Tibial nerve (tissue), 4 donors: Measurements from ENCODE around the gene FABP3. TPM values are rescaled to one million over a fixed set of nuclear protein-coding genes. Genes with fewer than 3 reads are reported as not detected.

ENCODE experiments used
- DNase-seq, 2 donors: peaks; one replicate each; pipeline ENCODE4 v3.0.0-alpha.2; 2019; ENCODE audit warnings: low spot score in 2 of 2
- H3K27ac ChIP-seq, 4 donors: fragments of 200-600 bp; sonication (generic) in 3 of 4; one replicate each; pipeline ENCODE4 v1.5.1; 2017 to 2019; ENCODE audit warnings: mild to moderate bottlenecking in 1 of 4
- H3K27me3 ChIP-seq, 2 donors: fragments of 200-600 bp; sonication (generic) in 1 of 2; one replicate each; pipeline versions ENCODE4 v1.5.1 to v1.6.0; 2017 to 2019
- H3K36me3 ChIP-seq, 3 donors: fragments of 200-600 bp; sonication (generic); one replicate each; pipeline ENCODE4 v1.5.1; 2018 to 2019
- H3K4me1 ChIP-seq, 4 donors: fragments of 200-600 bp; sonication (generic) in 3 of 4; one replicate each; pipeline ENCODE4 v1.5.1; 2017 to 2019
- H3K4me3 ChIP-seq, 4 donors: fragments of 200-600 bp; sonication (generic) in 3 of 4; one replicate each; pipeline ENCODE4 v1.5.1; 2017 to 2019; ENCODE audit warnings: mild to moderate bottlenecking in 1 of 4, moderate library complexity in 1 of 4
- H3K9me3 ChIP-seq, 4 donors: fragments of 200-600 bp; sonication (generic) in 3 of 4; one replicate each; pipeline ENCODE4 v1.5.1; 2017 to 2019
- EP300 ChIP-seq, 2 donors: sonication (generic); formaldehyde crosslinking; IDR thresholded peaks; one replicate each; pipeline ENCODE4 v1.6.1; 2017; ENCODE audit warnings: antibody characterized with exemption in 2 of 2, mild to moderate bottlenecking in 1 of 2
- POLR2A ChIP-seq, 2 donors: fragments of 450-650 bp; IDR thresholded peaks; one replicate each; pipeline ENCODE4 v1.6.1; 2017; ENCODE audit warnings: antibody characterized with exemption in 2 of 2, mild to moderate bottlenecking in 2 of 2, moderate library complexity in 2 of 2
- WGBS, 2 donors: methylation state at CpG; one replicate each; pipeline ENCODE4 v1.1.5; 2018; 5-methylcytosine and 5-hydroxymethylcytosine counted together
- total RNA-seq, 4 donors: library from RNA; depleted of rRNA; stranded (reverse); fragments of >200 nt; gene quantifications; one replicate each; pipeline ENCODE4 v1.1.0, GENCODE V29; 2016
- TF ChIP-seq, protein P1 (sequence below), 5 experiments: fragments of 200-600 bp in 3 of 5; fragments of 450-650 bp in 2 of 5; sonication (generic) in 3 of 5; IDR thresholded peaks; one replicate each; pipeline ENCODE4 v1.5.1; 2016 to 2019; ENCODE audit warnings: antibody characterized with exemption in 5 of 5, mild to moderate bottlenecking in 3 of 5, moderate library complexity in 2 of 5

Gene FABP3
- total RNA-seq, 4 donors from 2014 or later = 0.98 to 8.1 (median 3.4) TPM

DNA sequence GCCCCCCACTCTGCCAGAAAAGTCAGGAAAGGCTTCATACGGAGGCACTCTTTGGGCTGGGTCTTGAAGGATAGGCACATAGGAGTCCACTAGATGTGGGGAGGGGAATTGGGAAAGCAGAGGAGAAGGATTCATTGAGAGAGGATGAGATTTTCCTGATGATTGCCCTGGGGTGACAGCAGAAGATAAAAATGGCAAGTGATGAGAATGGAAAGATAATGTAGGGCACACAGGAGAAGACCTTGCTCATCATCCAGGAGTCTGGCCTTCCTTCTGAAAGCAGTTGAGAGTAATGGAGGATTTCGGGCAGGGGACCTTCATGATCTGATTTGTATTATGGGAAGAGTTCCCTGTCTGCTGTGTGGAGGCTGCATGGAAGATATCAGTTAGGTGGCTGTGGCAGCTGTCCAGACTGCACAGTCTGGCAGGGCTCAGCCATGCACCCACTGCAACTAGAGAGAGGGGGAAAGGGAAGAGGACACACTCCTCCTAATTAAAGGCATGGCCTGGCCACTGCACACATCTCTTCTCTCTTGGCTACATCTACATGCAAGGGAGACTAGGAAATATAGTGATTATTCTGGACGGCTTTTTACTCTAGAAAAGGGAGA is 9.6 kb upstream of the FABP3 start:
- 83 to 85% methylated on average over 3 of the region's 3 CpGs for WGBS, 2 donors
- TF ChIP-seq POLR2A (IDR thresholded peaks at IDR 0.05) (no peak), EP300 (IDR thresholded peaks at IDR 0.05) (no peak)
- Histone ChIP-seq H3K4me3 (no peak overlapping the region), H3K27ac (no peak overlapping the region), H3K27me3 (no peaks in the 10 kb centered on the region), H3K4me1 (no peaks in the 10 kb centered on the region), H3K36me3 (no peaks in the 10 kb centered on the region), H3K9me3 (no peaks in the 10 kb centered on the region)
- DNase-seq = no peak

DNA sequence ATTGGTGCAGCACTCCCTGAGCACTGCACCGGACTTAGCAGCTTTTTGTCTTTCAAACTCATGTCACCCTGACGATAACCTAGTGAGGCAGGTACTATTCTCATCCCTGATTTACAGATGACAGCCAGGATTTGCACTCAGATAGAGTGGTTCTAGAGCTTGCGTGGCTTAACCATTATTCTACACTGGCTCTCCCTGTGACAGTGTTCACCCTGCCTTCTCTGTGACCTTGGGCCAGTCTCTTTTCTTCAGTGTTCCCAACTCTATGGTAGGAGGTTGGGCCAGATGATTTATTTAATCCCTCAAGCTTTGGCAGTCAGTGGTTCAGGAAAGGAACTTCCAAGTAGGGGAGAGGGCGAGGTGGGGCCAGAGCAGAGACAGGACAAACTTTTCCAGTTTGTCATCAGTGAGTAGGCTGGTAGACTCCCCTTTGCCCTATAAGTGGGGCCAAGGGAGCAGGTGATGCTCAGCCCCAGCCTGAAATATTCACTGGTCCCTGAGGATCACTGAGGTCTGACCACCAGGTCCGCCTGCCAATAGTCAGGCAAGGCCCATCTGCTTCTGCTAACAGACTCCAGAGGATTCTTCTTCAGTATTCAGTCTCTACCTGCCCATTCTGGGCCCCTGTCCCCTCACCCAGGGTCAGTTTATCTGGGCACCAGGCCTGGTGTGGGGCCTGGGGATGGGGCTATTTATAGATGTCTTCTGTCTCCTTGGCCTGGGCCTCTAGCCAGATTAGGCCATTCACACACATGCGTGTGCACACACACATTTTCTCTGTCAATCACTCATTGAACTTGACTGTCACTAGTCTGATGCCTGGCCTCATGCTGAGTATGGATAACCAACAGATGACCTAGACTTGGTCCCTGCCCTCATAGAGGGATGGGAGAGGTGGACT is 8.8 kb upstream of the FABP3 start:
- H3K36me3 ChIP-seq = no peaks in the 10 kb centered on the region

DNA sequence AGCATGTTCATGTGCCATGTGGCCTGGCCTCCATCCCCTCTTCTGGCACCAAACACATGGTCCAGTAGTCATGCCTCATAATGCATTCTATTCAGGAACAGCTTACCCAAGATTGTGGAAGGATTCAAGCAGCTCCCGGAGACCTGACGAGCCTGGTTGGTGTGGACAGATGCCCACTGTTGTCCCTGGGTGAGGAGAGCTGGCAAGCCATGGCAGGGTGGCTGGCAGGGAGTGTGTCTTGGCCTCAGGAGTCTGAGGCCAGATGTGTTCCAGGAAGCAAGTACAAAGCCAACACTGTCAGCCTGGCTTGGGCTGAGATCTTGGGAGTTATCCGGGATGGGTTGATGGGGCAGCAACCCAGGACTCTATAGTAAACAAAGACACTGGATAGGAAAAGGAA is 7.3 kb upstream of the FABP3 start:
- DNase-seq = no peak
- Histone ChIP-seq H3K36me3 (no peaks in the 10 kb centered on the region), H3K4me3 (no peak overlapping the region), H3K9me3 (no peaks in the 10 kb centered on the region), H3K27me3 (no peaks in the 10 kb centered on the region), H3K27ac (no peak overlapping the region), H3K4me1 (no peaks in the 10 kb centered on the region)
- TF ChIP-seq POLR2A (IDR thresholded peaks at IDR 0.05) (no peak), EP300 (IDR thresholded peaks at IDR 0.05) (no peak)
- TF ChIP-seq, protein P1, sequence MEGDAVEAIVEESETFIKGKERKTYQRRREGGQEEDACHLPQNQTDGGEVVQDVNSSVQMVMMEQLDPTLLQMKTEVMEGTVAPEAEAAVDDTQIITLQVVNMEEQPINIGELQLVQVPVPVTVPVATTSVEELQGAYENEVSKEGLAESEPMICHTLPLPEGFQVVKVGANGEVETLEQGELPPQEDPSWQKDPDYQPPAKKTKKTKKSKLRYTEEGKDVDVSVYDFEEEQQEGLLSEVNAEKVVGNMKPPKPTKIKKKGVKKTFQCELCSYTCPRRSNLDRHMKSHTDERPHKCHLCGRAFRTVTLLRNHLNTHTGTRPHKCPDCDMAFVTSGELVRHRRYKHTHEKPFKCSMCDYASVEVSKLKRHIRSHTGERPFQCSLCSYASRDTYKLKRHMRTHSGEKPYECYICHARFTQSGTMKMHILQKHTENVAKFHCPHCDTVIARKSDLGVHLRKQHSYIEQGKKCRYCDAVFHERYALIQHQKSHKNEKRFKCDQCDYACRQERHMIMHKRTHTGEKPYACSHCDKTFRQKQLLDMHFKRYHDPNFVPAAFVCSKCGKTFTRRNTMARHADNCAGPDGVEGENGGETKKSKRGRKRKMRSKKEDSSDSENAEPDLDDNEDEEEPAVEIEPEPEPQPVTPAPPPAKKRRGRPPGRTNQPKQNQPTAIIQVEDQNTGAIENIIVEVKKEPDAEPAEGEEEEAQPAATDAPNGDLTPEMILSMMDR (IDR thresholded peaks at IDR 0.05) = no peak
- 47 to 66% methylated on average over 3 of the region's 3 CpGs for WGBS, 2 donors

More for the DNA sequence above, 8.8 kb upstream of the FABP3 start:
- H3K27ac ChIP-seq = no peak overlapping the region
- H3K4me3 ChIP-seq = no peak overlapping the region
- TF ChIP-seq EP300 (IDR thresholded peaks at IDR 0.05) = no peak
- TF ChIP-seq, protein P1 (IDR thresholded peaks at IDR 0.05) = no peak
- no peaks in the 10 kb centered on the region for H3K9me3 ChIP-seq
- H3K27me3 ChIP-seq = no peaks in the 10 kb centered on the region
- DNase-seq = no peak
- no peaks in the 10 kb centered on the region for H3K4me1 ChIP-seq
- WGBS, 2 donors = 74 to 75% methylated on average over 6 of the region's 6 CpGs

DNA sequence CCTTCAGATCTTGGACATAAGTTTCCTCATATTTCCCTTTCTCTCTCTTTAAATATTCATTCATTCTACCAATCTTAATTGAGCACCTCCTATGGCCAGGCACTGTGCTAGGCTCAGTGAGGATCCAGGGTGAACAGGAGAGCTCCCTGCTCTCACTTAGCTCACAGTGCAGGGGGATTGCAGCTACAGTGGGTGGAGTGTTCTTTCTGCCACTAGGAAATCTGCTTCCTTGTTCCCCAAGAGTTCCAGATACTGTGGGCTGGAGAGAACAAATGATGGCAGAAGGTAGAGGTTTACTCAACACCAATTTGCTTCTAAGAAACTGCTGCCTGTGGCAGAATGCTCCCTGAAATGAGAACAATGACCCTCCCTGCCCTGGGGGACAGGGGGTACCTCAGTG is 5.1 kb upstream of the FABP3 start:
- H3K4me3 ChIP-seq = no peak overlapping the region
- no peak overlapping the region for H3K27ac ChIP-seq
- no peaks in the 10 kb centered on the region for H3K36me3 ChIP-seq
- no peak for TF ChIP-seq EP300 (IDR thresholded peaks at IDR 0.05)
- TF ChIP-seq, protein P1 (IDR thresholded peaks at IDR 0.05) = no peak
- no peak for TF ChIP-seq POLR2A (IDR thresholded peaks at IDR 0.05)
- H3K9me3 ChIP-seq = no peaks in the 10 kb centered on the region
- DNase-seq = no peak
- H3K4me1 ChIP-seq = peaks cover 0 to 16% (median 3%) of the 10 kb centered on the region in 4 donors
- no peaks in the 10 kb centered on the region for H3K27me3 ChIP-seq

DNA sequence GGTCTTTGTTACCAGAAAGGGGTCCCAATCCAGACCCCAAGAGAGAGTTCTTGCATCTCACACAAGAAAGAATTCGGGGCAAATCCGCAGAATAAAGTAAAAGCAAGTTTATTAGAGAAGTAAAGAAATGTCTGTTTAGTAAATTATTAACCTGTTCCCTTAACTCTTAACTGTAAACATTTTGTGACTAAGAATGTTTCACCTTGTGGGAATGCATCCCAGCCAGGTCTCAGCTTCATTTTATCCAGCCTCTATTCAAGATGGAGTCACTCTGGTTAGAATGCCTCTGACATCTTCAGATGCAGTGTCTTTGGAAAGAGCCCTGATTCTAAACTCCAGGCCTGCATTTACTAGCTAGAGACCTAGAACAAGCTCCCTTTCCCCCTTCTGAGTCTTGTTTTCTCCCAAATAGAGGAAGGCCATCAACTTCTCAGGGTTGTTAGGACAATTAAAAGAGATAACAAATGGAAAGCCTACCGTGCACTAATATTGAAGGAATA is 4.5 kb upstream of the FABP3 start:
- 89 to 90% methylated on average over 3 of the region's 3 CpGs for WGBS, 2 donors
- Histone ChIP-seq H3K4me3 (no peak overlapping the region), H3K4me1 (peaks cover 0 to 22% (median 8%) of the 10 kb centered on the region in 4 donors), H3K27ac (no peak overlapping the region), H3K36me3 (no peaks in the 10 kb centered on the region), H3K9me3 (no peaks in the 10 kb centered on the region), H3K27me3 (no peaks in the 10 kb centered on the region)
- no peak for DNase-seq
- TF ChIP-seq POLR2A (IDR thresholded peaks at IDR 0.05) (no peak), EP300 (IDR thresholded peaks at IDR 0.05) (no peak)
